ENCODE measurements around the gene PPP1R17.

PPP1R17 gene

DNA sequence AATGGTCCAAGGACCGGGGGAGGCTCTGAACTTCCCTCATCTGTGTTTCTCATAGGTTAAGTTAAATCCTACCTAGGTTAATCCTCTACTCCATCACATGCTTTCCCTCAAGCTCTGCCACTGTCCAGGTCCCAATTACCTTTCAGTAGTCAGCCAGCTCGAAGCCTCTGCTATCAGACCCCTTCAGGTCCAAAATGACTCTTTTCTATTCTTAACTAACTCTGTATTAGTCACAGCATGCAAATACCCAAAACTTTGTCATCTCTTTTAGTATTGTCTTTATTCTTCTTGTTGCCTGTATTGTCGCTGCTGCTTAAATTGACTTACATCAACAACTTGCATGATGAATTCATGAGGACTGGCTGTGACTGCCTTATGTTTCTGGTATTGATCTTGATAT lies 15.3 kb downstream of the PPP1R17 start:
- no peak for DNase-seq

DNA sequence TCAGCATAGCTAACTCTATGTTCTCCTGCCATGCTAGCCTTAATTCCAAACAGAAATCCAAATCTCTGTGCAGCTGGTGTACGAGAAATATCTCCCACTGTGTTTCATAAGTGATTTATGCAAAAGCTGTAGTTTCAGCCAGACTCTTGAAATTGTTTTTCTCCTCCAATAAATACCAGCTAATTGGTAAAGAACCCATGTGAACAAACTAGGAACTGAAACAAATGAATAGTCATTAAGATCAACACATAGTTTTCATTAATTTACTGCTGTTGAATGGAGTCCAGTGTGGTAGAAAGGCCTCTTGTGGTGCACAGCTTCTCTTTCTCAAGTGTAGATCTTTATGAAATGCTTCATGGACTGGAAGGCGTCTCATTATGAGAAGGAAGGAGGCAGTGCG lies 18.4 kb downstream of the PPP1R17 start:
- DNase-seq: no peak

DNA sequence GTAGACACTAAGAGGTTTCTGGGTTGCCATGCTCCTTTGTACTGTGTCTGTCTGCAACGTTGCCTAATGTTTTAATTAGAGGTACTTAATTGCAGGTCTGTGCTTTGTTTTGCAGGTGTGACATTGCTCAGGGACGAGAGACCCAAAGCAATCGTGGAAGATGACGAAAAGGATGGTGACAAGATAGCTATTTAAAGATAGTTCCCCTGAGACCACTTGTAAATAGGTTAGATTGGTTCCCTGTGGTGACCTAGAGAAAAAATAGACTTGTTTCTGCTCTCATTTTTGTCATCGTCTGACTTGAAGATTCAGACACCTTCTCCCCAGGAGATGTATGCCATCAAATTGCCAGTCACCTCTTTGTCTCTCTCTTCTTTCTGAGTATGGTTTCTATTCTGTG lies 20.1 kb downstream of the PPP1R17 start:
- no peak for DNase-seq

DNA sequence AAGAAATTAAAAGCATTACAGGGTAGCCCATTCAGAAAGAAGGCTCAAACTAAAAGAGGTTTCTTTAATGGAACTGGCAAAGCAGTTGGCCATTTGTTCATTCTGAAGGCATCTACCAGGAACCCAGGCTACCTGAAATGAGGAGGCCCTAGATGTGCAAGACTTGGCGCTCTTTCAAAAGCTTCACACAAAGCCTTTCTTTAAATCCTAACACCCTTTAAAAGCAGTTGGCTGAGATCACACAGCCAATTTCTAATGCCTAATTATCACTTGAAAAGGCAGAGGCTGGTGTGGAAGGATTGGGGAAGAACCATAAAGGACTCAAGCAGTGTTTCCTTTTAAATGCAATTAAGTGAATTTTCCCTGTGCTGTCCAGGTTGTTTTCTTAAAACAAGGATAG lies 23.2 kb downstream of the PPP1R17 start:
- DNase-seq: no peak

DNA sequence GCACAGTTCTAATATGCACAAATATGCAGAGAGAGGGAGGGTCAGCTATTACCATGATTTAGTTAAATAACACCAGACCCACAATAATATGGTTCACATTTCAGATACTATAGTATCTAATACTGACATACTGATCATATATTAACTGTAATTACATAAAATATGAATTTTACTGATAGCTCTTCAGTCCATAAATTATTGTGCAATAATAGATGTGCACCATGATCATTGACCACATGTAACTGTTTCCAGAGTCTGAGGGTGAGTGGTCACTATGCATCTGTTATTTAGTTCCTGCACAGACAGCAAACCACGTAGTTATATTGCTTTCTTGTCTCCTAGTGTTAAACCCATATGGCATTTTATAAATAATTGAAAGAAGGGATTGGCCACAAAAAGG lies 29.3 kb downstream of the PPP1R17 start:
- DNase-seq: no peak

DNA sequence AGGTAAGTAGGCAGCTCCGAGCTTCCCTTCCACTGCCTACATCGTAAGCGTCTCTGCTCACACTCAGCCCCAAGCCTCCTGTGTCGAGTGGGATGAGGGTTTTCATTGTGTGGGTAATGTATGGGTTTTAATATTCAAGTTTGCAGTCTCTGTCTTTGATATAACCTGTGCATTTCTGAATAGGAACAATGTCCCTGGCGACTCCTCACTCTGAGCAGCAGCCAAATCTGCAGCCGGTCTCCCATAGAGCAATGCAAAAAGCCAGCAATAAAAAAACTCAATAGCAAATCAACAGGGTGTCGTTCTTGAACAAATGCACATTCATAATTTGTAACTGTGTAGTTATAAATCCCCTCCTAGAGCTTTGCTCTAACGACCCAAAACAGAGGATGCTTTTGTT lies 33.4 kb downstream of the PPP1R17 start:
- no peak for DNase-seq

DNA sequence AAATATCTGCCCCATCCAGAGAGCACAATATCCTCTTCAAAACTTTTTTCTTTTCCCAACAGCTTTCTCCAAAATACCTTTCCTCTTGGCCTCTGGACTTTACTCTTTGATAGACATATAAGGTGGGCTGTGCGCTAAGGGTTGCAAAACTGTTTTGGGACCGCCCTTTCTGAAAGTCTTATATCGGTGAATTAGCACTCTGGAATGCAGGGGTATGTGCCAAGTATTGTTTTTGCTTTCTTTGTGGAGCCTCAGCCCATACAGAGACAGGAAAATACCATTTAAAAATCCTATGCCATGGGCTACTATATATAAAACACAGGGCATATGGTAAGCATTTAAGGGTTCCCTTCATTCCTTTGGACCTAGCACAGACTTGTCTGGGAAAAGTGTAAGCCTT lies 37.7 kb downstream of the PPP1R17 start:
- DNase-seq: no peak

DNA sequence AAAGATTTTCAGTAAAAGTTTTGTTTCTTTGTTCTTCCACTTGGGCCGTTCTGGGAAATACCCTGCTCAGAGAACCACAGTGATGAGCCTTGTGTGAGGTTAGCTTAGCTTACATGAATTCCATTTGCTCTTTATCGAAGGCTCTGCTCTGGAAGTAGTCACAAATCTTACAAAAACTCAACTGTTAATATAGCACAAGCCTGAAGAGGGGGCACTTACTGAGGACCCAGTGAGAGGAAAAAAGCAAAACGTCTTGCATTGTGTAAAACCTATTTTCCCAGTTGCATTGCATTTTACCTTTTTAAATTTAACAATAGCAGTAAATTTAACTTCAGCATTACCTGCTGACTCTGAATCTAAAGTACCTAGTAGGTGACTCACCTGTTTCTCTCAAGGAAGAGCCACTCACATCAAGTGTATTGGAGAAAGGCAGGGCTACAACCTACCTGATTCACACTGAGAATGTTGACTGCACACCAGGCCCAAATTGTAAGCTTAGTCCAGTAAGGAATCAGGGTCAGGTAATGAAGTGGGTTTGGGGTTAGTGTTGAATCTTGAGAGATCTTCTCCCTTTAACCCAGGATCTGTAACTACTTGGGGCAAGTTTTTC lies 42.3 kb downstream of the PPP1R17 start:
- DNase-seq: no peak

DNA sequence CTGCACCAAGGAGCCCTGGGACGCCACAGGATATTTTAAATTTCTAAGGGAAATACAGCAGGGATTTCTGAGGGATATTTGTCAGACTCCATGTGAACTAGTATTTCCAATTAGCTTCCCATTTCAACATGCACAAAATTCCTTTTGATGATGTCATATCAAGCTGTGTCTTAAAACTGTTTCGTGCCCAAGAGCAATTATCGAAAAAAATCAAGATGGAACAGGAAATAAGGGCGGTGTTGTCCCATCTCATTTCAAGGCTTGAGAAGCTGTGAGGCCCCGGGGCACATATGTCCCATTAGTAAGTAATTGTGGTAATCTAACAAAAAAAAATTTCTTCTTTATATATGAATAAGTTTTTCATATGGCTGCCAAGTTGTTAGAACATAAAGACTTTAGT lies 47.4 kb downstream of the PPP1R17 start:
- peak in 1 of 3 donors; percentile 8 for DNase-seq

DNA sequence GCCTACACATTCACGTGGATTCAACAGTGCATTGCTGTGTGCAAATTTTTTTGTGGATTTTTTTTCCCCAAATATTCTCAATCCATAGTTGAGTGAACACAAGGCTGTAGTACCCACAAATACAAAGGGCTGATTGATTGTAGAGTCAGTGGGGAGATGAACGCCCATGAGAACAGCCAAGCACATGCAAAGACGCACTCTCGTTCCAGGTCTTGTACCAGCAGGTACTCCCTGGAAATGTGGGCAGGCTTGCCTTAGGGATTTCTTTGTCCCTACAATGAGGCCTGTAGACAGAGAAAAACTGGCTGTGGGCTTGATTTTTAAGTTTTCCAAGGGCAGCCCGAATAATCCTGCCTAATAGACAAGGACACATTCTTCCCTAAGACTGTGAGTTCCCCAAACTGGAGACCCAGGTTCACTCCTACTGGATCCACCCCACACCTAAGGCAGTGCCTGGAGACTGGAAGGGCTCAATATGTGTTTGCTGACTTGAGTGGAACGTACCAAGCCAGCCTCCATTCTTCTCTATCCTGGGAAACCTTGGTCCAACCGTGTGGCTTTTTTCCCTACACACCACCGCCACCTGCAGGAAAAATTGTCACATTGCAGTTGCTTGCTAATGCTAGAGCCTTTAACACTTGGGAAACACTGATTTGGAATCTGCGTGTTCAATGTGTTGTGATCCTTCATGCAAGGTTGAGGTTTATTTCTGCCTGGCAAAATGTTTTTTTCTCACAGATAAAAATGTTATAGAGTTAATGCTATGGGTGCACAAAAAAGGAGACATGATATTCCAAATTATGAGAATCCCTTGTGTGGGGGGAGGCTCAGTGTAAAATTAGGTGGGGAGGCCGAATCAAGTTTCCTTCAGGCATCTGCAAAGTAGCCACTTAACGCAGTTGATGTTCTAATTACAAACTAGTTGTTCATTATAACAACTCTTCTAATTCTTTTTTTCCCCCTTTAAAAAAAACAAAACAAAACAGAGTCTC lies 49.3 kb downstream of the PPP1R17 start:
- DNase-seq: peak; percentile 73 to 83 (median 74)

DNA sequence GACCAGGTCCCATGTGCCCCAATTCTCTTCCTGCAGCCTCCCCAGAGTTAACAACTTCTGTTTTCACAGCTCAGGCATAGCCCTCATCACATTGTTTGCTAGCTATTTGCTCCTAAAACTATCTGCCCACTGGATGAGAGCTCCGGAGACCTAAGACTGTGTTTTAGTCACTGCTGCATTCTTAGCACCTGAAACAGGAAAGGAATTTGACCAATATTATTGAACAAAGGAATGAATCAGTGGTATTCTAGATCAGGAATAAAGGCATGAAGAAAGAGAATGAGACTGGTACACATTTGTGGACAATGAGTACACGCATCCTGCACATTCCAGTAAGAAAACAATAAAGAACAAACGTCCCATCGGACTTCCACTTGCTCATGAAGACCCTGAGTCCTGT lies 54.8 kb downstream of the PPP1R17 start:
- no peak for DNase-seq

DNA sequence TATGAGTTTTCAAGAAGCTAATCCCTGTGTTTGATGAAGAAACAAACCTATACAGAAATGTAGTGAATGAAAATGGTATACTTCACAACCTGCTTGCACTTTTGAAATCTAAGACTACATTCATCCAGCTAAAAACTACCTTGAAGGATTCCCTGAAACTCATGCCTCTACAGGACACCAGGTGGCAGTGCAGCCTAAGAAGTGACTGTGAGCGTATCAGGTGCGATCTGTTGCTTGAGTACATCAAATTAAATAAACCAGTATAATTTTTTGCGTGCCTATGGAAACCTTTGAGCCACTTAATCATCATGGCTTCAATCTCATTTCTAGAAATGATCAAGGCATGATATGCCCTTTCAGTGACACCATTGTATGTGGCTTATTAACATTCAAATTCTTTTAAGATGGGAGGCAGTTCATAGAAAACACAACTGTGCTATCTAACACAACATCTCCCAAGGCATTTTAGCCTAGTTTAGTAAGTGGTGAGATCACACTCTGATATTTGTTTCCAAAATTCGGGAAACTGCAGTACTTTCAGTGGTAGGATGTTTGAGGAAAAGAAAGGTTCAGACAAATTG lies 57.4 kb downstream of the PPP1R17 start:
- DNase-seq: peak; percentile 71 to 76 (median 71)

DNA sequence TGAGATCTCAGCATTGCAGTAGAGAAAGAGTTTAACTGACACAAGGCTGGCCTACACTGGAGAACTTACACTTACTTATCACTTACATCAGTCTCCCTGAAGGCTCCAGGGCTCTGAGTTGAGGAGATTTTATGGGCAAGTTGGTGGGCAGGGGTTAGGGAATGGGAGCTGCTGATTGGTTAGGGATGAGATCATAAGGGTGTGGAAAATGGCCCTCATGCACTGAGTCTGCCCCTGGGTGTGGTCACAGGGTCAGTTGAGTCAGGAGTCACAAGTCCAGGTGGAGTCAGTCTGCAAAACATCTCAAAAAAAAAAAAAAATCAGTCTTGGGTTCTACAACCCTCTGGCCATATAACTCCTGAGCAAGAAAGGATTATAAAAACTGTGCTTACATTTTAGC lies 60.5 kb downstream of the PPP1R17 start:
- DNase-seq: peak in 2 of 3 donors; percentile 7 to 13

DNA sequence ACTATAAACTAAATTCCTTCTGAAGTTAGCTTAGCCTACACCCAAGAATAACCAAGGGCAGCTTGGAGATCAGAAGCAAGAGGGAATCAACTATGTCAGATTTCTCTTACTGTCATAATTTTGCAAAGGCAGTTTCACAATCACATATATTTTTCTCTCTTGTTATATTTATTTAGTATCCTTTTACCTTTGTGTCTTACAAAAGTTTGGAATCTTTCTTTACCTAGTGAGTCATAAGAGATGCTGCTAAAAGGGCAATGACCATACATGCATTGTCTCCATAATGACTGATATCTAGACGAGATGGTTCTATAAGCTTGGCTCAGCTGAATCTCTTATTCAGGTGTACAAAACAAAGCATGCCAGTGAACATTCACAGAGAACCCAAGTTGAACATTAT lies 61.1 kb downstream of the PPP1R17 start:
- no peak for DNase-seq

DNA sequence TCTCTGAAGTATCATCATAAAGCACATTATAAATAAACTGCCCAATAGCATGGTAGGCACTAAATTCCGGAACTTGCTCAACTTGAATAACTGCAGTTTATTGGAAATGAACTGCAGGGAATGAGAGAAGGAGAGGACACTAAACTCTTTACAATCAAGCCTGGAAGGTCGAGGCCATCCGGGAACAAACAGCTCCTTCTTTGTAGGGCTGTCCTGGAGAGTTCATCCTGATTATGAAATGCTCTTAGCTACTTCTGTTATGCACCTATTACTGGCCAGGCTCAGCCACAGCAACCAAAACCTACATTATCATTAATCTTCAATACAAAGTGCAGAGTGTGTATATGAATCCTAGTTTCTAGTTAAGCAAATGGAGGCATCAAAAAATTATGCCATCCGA lies 64.7 kb downstream of the PPP1R17 start:
- DNase-seq: no peak

Measured in suppressor macrophage treated with lipopolysaccharide for 1 hour (primary cell).